ENCODE measurements around the gene NSF.
"Not testable (repeated sequence)": the region's sequence is repeated elsewhere in the genome, so short reads cannot be mapped to it uniquely, and the experiment has no call there.

The NSF gene

DNA sequence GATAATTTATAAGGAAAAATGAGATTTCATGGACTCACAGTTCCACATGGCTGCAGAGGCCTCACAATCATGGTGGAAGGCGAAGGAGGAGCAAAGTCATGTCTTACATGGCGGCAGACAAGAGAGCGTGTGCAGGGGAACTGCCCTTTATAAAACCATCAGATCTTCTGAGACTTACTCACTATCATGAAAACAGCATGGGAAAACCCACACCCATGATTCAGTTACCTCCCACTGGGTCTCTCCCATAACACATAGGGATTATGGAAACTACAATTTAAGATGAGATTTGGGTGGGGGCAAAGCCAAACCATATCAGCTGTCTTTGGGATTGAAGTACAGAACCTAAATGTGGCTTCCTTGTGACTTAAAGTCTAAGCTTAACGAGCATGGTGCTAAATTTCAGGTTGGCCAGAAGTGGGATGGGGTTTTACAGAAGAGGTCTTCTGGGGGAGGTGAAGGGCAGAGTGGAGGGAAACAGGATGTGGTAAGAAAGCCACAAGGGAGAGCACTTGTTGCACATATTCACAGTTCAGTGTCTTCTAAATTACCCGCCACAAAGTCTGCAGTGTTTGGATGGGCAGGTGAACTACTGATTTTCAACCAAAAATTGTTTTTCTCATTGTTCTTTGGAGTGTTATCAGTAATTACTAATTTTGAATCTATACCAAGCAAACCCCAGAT, 38.4 kb downstream of the NSF start:
- DNase-seq (ENCODE audit: low read depth): not testable (repeated sequence)

DNA sequence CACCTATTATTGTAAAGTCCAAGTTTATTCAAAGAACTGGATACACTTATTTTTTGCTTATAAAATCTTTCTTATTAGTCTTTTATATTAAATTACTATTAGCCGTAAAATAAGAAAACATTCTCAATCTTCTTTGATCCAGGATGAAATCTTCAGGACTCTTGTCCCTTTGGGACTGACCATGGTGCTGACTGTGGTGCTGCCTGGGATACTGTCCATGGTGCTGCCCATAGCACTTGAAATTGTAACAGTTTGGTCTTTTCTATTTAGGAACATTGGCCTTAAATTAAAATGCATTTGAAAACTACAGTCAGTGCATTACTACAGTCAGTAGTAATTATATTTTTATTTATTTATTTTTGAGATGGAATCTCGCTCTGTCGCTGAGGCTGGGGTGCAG, 41.7 kb downstream of the NSF start:
- DNase-seq (ENCODE audit: low read depth): not testable (repeated sequence)

DNA sequence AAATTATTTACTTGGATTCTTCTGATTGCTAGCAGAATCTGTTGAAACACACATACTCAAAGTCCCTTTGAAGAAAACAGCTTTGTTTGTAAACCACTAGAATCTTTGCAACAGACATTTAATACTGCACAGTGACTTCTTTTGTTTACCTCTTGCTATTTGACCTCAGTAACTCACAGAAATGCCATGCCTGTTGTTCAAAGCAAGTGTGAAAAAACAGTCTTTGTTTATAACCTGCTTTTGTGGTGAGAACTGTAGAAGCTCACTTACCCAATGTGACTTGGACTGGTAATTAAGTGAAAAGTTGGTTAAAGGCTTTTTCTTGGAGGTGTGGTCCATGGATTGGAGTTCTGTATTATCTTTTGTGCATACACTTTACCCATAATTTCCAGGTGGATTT, 44.4 kb downstream of the NSF start:
- DNase-seq (ENCODE audit: low read depth): not testable (repeated sequence)

DNA sequence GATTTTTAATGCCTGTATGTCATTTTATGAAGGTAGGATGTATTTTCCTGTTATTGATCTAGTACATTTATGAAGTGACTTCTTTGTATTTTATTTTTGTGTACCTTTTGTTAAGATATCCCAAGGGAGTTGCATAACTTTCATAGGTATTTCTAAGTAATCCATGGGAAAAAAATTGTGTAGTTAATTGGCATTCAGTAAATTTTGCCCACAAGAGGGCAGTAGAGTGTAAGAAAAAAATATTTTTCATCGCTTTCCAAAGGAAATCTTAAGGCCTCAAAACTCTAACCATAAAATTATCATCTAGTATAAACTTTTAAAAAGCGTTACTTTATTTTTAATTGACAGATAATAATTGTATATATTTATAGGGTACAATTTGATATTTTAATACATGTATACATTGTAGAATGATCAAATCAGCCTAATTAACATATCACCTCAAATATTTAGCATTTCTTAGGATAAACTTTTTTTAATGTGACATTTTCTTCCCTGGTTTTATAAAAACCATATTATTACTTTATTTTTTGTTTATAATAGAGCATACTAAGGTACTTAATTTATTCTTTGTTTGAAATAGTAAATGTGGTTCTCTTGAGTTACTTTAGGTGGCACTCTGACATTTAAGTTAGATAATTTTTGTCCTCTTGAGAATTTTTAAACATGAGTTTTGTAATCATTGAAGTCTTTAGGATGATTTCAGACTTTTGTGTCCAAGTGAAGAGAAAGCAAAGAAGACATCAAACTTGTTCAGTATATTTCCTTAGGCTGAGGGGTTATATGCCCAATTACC, 51.6 kb downstream of the NSF start:
- not testable (repeated sequence) for DNase-seq (ENCODE audit: low read depth)

DNA sequence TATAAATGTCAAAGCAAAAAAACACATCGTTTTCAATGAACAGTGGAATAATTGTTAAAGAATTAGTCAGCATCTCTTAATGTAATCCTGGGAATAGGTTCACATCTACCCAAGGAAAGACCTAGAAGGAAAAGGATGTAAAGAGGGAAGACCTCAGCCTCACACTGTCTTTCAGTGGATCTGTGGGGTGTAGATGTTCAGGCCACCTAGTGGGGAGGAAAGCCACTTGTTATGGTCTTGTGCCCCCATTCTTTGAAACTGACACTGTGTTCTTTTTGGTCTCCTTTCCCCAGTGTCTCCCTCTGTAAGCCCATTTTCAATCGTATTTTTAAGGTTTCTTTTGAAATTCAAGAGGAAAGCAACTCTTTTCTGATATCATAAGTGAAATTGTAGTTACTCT, 56.8 kb downstream of the NSF start:
- not testable (repeated sequence) for DNase-seq (ENCODE audit: low read depth)

DNA sequence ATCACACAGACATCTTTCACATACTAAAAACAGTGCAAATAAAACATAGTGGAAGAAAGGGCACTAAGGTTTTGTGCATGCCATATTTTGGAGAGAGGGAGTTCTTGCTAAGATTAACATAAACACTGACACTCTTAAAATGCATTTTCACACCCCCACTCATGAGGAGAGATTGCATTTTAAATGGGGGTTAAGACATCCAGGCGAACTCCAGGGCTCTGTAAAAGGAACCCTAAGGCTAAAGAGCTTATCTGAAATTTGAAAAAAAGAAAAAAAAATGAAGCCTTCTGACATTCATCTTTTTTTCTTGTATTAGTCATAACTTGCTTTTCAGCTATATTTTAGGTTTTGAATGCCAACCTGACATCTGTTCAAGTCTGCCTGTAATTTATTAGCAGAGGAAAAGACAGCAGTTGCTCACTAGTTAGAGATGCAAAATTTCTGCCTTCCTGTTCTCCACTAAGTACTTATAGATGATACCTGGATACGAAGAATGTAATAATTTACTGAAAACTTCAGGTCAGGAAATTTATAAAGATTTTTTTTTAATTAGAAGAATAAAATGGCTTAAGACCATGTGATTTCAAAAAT, 57.3 kb downstream of the NSF start:
- DNase-seq (ENCODE audit: low read depth): not testable (repeated sequence)

DNA sequence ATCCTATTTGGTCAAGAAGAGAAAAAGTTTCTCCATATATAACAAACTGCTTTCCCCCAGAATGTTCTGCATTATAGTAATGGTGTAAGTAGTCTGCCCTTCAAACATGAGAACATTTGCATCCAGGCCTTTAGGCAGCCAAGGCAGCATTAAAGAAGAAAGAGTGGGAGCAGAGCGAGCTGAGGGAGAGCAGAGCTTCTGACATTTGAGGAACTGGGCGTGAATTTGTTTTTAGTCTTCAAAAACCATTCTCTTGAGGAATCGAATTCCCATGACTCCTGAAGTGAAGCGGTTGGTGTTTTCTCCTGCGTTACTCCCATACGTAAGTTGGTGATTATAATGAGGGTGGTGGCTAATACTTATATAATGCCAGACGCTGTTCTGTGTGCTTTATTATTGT, 58.8 kb downstream of the NSF start:
- DNase-seq (ENCODE audit: low read depth): not testable (repeated sequence)

DNA sequence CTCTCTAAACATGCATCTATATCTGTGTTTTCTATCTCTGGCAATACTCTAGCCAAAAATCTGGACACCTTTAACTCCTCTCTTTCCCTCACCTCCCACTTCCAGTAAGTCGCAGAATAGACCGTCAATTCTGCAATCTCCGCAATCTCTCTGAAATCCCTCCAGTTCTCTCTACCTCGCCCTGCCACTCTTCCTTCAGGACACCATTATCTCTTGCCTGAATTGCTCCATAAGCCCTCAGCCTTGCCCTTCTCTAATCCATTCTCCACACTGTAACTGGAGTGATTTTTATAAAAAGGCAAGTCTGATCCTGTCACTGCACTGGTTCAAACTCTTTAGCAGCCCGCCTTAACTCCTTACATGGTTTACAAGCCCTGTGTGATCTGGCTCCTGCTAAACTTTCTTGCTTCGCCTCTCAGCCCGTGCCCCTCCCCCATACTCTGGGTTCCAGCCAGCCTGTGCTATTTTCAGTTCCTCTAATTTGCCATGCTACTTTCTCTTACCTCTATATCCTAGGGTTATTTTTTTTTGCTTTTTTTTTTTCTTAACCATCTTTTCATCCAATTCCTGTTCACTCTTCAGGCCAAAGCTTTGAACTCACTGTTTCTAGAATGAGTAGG, 61.7 kb downstream of the NSF start:
- not testable (repeated sequence) for DNase-seq (ENCODE audit: low read depth)

DNA sequence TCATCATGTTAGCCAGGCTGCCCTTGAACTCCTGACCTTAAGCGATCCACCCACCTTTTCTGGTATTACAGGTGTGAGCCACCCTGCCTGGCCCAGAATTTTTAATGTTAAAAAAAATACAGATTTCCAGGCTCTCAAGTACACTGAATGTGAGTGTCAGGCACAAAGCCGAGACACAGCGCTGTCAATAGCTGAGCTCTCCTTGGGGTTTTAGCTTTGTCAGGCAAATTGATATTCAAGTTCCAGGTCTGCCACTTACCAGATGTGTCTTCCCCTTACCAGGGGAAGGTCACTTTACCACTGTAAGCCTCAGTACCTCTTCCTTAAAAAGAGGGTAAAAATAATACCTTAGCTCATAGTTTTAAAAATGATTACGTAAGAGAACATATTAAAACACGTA, 67.8 kb downstream of the NSF start:
- not testable (repeated sequence) for DNase-seq (ENCODE audit: low read depth)

DNA sequence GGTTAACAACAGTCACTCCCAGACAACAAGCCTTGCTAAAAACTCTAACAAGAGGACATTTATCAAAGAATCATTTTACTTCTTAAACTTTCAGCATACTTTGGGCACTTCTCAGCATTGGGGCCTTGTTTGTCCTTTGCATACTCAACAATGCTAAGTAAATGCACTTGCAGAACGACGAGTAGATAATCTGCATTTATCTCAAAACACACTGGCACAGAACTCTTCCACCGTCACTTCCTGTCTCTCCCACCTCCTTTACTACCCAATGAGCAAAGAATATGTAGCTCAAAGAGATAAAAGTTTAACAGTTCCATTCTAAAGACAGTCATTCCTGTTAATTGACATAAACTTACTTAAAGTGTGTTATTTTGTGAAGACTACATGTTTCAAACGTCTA, 69.2 kb downstream of the NSF start:
- not testable (repeated sequence) for DNase-seq (ENCODE audit: low read depth)

DNA sequence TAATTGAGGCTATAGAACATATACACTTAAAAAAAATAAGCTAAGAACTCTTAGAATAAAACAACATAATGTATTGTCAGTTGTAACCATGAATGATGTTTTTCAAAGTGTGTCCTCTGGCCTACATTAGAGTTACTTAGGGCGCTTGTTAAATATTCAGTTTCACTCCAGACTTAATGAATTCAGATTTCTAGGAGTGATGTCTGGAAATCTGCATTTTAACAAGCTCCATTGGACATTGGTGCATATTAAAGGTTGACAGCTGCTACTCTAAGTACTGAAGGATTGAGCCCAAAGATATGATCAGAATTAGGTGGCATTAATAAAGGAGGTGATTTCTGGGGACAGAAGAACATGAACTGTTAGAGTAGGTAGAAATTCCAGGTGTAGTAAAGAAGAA, 72.7 kb downstream of the NSF start:
- not testable (repeated sequence) for DNase-seq (ENCODE audit: low read depth)

DNA sequence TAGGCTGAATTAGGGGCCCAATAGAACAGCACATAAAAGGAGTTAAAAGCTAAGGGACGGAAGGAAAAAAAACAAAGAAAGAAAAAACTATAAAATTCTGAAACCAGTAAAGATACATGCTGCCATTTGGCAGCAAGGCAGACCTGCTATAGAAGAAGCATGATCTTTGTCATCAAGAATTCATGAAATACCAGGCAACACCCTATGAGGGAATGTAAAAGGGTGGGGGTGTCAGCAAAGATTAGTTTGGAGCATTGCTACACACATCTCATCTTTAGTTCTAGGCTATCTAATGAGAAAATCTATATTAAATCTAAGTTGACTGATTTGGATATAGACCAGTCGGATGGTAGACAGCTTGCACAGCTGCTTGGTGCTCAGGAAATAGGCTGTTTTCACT, 73.1 kb downstream of the NSF start:
- not testable (repeated sequence) for DNase-seq (ENCODE audit: low read depth)

DNA sequence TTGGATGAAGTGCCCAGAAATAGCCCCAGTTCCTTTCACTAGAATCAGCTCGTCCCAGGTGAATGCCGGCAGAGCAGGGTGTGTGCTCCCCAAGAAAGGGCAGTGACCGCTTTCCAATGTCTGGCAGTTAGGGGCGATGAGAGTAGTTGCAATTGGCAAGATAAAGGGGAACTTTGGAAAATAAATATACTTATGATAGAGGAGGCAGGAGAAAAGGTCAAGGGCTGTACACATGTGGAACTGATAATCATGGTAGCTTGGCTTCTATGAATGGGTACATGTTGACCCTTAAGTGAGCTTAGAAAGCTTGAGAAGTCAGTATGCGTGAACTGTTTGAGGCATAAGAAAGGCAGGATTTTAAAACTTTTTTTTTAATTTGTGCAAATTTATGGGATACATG, 75.5 kb downstream of the NSF start:
- not testable (repeated sequence) for DNase-seq (ENCODE audit: low read depth)

DNA sequence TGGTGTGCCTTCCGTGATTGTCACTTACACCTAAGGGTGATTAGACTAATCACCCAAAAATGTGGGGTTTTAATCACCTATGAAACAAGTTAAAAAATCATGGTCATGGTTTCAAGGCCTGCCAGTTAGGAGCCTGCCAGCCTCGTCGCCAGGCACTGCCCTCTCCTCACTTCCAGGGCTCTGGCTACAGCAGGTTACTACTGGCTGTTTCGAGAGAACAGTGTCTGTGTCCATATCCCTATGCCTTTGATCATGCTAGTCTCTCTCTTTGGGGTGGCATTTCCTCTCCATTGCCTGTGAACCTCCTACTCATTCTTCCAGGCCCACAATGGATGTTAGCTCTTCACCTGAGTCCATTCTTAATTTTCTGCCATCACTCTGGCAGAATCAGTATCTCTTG, 80.3 kb downstream of the NSF start:
- DNase-seq (ENCODE audit: low read depth): not testable (repeated sequence)

DNA sequence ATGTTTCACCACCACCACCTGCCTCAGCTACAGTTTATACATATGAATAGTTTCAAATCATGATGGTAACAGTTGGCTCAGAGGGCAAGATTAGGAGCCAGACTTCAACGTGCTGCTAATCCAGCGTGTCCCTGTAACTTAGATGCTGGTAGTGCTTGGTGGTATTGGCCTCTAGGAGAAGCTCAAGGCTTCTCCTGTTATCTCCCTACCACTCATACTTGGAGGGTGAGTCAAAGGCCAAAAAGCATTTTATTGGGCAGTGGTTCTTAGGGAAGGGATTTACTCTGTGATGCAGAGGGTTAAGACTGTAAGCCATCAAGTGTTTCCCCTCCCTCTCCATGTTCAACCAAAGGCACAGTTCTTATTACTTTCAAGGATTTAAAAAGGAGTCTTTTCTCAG, 82.3 kb downstream of the NSF start:
- DNase-seq (ENCODE audit: low read depth): not testable (repeated sequence)

DNA sequence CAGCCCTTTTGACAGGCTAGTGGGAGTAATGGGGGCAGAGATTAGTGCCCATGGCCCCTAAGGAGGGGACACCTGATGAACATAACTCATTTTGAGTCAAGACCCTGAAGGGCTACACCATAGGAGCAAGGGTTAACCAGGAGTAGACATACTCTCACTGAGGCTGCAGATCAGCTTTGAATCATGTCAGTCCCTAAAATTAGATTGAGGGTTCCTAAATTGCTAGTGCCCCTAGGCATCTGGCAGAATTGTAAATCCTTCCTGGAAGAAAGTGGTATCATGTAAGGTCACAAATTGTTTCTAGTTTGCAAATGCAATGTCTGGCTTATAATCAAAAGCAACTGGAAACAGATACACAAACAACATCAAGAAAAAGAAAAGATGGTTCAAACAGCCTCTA, 87.3 kb downstream of the NSF start:
- not testable (repeated sequence) for DNase-seq (ENCODE audit: low read depth)

DNA sequence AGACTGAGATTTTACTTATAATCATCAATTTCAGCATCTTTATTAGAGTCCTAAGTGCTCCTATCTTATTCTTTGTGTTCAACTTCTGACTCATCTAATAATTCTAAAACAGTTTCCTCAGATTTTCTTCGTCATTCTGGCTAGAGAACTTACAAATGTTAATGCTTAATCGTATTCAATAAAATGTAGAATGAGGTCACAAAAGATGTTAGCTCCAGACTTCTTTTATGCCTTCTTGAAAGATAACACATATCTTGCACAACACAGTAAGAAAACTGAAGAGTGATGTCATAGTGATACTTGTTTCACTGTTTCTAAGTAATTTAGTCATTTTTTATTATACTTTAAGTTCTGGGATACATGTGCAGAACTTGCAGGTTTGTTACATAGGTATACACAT, 93.2 kb downstream of the NSF start:
- not testable (repeated sequence) for DNase-seq (ENCODE audit: low read depth)

DNA sequence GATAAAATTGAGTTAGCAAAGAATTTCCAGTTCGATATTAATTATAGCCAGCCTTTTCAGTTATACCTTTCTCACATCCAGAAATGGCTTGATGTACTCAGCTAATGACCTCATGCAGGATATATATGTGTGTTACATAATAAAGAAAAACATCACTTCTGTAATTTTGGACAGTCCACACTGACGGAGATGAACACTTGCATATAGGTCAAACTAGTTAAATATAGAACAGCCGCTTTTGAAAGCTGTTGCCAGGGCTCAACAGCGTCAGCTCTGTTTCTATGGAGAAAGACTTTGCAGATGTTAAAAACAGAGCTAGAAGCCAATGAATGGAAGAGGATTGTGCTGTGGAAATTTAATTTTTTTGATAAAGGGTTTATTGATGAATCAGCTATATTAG, 94.8 kb downstream of the NSF start:
- DNase-seq (ENCODE audit: low read depth): not testable (repeated sequence)

DNA sequence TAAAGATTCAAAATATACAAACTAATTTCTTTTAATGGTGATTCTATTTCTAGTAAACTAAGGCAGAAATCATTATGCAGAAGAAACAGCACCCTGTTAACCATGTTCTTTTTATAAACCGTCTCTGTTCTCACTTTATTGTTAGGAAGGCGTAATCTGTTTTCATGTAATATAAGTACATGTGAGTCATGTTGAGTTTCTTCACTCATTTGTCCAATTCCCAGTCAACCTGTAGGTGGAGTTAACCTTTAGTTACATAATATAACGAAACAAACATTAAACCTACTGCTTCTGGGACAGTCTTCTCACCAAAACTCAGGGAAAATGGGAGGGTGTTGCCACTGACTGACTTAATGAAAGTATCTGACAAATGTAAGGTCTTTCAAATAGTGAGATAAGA, 101.7 kb downstream of the NSF start:
- not testable (repeated sequence) for DNase-seq (ENCODE audit: low read depth)

DNA sequence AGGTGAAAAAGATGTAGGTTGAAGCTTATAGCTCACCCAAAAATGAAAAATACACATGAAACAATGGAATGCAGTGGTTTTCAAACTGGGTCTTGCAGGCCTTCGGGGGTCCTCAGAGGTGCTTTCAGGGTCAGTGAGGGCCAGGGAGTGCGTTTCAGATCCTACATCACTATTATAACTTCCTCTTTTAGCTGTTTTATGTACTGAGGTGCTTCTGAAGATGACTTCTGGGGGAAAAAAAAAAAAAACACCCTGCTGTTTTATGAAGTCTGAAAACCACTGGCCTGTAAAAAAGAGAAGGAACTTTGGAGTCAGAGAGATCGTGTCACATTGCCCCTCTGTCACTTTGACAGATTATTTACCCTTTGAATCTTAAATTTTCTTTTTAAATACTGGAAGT, 102.8 kb downstream of the NSF start:
- not testable (repeated sequence) for DNase-seq (ENCODE audit: low read depth)

DNA sequence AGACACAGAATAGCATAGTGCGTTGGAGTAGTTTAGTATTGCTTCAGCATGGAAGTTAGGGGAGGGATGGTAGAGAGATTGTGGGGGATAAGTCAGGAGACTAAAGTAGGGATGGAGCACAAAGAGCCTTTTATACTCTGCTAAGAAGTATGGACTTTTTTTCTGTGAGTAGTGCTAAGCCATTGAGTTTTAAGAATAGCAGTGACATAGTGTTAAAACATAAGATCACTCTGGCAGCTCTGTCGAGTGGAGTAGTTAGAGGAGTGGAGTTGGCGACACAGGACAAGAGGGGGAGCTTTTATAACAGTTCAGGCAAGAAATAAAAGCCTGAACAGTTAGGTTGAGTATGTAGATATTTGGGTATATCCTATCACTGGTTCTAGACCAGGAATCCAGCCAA, 106.1 kb downstream of the NSF start:
- DNase-seq (ENCODE audit: low read depth): not testable (repeated sequence)

DNA sequence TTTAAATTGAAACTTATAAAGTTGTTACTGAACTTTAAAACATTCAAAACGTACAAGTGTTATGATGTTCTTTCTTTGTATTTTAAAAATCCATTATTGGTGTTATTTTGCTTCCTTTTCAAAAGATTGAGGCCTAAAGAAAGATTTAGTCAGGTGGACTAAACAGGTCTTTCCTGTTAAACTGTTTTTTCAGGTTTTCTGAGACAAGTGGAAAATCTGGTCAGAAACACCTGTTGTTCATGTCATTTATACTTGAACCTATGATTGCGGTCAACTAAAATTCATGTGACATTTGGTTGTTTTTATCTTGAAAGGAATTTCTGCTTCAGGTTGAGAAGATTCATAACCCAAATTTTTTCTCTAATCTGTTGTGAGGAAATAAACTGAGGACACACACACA, 108.5 kb downstream of the NSF start:
- not testable (repeated sequence) for DNase-seq (ENCODE audit: low read depth)

DNA sequence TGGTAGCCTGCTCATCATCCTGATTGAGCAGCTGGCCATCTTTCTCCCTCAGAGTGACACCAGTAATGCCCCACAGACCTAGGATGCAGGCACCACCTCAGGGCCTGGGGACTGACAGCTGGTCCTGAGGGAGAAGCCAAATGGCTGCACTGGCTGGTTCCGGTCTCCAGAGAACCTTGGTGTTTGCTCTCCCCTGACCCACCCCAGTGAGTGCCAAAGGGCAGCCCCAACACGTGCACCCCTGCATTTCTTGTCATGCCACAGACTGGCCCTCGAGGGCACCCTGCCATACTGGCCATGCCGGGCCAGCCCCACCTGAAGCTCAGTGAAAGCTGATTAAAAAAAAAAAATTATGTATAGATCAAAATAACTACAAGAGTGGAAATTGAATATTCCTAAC, 127.5 kb downstream of the NSF start:
- DNase-seq (ENCODE audit: low read depth): no peak
